ENCODE results near the gene STXBP6.

The STXBP6 gene

GRCh38 chr14:24848102-24848790 lies 201.7 kb downstream of the STXBP6 start:
- DNase-seq (ENCODE audit: low read depth): peak; percentile 51
- no peak overlapping the region for H3K4me3 ChIP-seq (ENCODE audit: low read length)
- TF ChIP-seq CTCF (conservative IDR thresholded peaks at IDR 0.05; ENCODE audit: low read length): no peak

- H3K4me3 ChIP-seq (ENCODE audit: low read length): no peak overlapping the region
- TF ChIP-seq CTCF (conservative IDR thresholded peaks at IDR 0.05; ENCODE audit: low read length): no peak
- DNase-seq (ENCODE audit: low read depth): no peak
Observed at GRCh38 chr14:24847568-24848095, 202.3 kb downstream of the STXBP6 start.

- no peak for TF ChIP-seq CTCF (conservative IDR thresholded peaks at IDR 0.05; ENCODE audit: low read length)
- no peak overlapping the region for H3K4me3 ChIP-seq (ENCODE audit: low read length)
- DNase-seq (ENCODE audit: low read depth): no peak
Observed at GRCh38 chr14:24846261-24846660, 203.7 kb downstream of the STXBP6 start.

- H3K4me3 ChIP-seq (ENCODE audit: low read length): no peak overlapping the region
- TF ChIP-seq CTCF (conservative IDR thresholded peaks at IDR 0.05; ENCODE audit: low read length): no peak
- DNase-seq (ENCODE audit: low read depth): no peak
Observed at GRCh38 chr14:24845851-24846250, 204.1 kb downstream of the STXBP6 start.

GRCh38 chr14:24844011-24844410 lies 205.9 kb downstream of the STXBP6 start:
- no peak for TF ChIP-seq CTCF (conservative IDR thresholded peaks at IDR 0.05; ENCODE audit: low read length)
- H3K4me3 ChIP-seq (ENCODE audit: low read length): no peak overlapping the region

GRCh38 chr14:24843494-24843893 lies 206.5 kb downstream of the STXBP6 start:
- DNase-seq (ENCODE audit: low read depth): no peak
- TF ChIP-seq CTCF (conservative IDR thresholded peaks at IDR 0.05; ENCODE audit: low read length): no peak
- H3K4me3 ChIP-seq (ENCODE audit: low read length): no peak overlapping the region

More at GRCh38 chr14:24844011-24844410, 205.9 kb downstream of the STXBP6 start:
- DNase-seq (ENCODE audit: low read depth): no peak

GRCh38 chr14:24840204-24840893 lies 209.6 kb downstream of the STXBP6 start:
- DNase-seq (ENCODE audit: low read depth): peak; percentile 68
- no peak for TF ChIP-seq CTCF (conservative IDR thresholded peaks at IDR 0.05; ENCODE audit: low read length)
- H3K4me3 ChIP-seq (ENCODE audit: low read length): no peak overlapping the region

Data from AG10803 (cell line).